NB4 (cell line): ENCODE results near the gene KLK3.

Experiments used
- MYC ChIP-seq: IDR thresholded peaks from 2 replicates; pipeline ENCODE4 v1.6.1; 2011; ENCODE audit warnings: low read depth, low read length
- POLR2A ChIP-seq: IDR thresholded peaks from 2 replicates; pipeline ENCODE4 v1.6.1; 2011; ENCODE audit warnings: mild to moderate bottlenecking; ENCODE audit not compliant: insufficient read length; ENCODE audit errors: extremely low read depth
- TF ChIP-seq, protein P1 (sequence below): IDR thresholded peaks from one replicate; pipeline ENCODE4 v1.5.1; 2012; ENCODE audit warnings: low read depth, low read length
- TF ChIP-seq, protein P2 (sequence below): IDR thresholded peaks from 2 replicates; pipeline ENCODE4 v1.6.1; 2011; ENCODE audit warnings: low read depth, low read length

DNA sequence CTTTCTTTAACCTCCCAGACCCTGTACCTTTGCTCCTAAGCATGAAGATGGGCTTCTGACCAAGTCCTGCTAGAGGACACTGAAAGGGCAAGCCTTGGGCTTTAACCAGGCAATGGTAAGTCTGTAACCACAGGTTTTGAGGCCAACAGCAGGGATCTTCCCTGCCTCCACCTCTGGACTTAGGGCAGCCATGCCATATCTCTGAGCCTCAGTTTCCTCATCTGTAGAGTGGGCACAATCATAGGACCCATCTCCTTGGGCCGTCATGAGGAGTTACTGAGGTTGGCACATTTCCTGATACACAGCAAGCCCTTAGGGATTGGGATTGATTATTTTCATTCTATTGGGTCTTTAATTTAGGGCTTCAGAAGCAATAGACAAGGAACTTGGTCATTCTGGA lies 45.9 kb upstream of the KLK3 start:
- TF ChIP-seq POLR2A = no peak
- TF ChIP-seq, protein P1, sequence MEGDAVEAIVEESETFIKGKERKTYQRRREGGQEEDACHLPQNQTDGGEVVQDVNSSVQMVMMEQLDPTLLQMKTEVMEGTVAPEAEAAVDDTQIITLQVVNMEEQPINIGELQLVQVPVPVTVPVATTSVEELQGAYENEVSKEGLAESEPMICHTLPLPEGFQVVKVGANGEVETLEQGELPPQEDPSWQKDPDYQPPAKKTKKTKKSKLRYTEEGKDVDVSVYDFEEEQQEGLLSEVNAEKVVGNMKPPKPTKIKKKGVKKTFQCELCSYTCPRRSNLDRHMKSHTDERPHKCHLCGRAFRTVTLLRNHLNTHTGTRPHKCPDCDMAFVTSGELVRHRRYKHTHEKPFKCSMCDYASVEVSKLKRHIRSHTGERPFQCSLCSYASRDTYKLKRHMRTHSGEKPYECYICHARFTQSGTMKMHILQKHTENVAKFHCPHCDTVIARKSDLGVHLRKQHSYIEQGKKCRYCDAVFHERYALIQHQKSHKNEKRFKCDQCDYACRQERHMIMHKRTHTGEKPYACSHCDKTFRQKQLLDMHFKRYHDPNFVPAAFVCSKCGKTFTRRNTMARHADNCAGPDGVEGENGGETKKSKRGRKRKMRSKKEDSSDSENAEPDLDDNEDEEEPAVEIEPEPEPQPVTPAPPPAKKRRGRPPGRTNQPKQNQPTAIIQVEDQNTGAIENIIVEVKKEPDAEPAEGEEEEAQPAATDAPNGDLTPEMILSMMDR = no peak
- TF ChIP-seq, protein P2, sequence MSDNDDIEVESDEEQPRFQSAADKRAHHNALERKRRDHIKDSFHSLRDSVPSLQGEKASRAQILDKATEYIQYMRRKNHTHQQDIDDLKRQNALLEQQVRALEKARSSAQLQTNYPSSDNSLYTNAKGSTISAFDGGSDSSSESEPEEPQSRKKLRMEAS = no peak
- no peak for TF ChIP-seq MYC
